Suprapubic skin (tissue), 4 donors: ENCODE measurements around the gene GBP1. TPM values are rescaled to one million over a fixed set of nuclear protein-coding genes. Genes with fewer than 3 reads are reported as not detected.
"Not testable (repeated sequence)": the region's sequence is repeated elsewhere in the genome, so short reads cannot be mapped to it uniquely, and the experiment has no call there.

ENCODE experiments used
- DNase-seq, 2 donors: peaks; one replicate each; pipeline ENCODE4 v3.0.0-alpha.2; 2019; ENCODE audit warnings: low spot score in 2 of 2
- H3K27ac ChIP-seq: fragments of 200-600 bp; sonication (generic); one replicate; pipeline ENCODE4 v1.5.1; 2019
- H3K27me3 ChIP-seq: fragments of 200-600 bp; sonication (generic); one replicate; pipeline ENCODE4 v1.5.1; 2019
- H3K36me3 ChIP-seq: fragments of 200-600 bp; sonication (generic); one replicate; pipeline ENCODE4 v1.5.1; 2019
- H3K4me1 ChIP-seq: fragments of 200-600 bp; sonication (generic); one replicate; pipeline ENCODE4 v1.5.1; 2019
- H3K4me3 ChIP-seq: fragments of 200-600 bp; sonication (generic); one replicate; pipeline ENCODE4 v1.5.1; 2019; ENCODE audit warnings: mild to moderate bottlenecking
- H3K9me3 ChIP-seq: fragments of 200-600 bp; sonication (generic); one replicate; pipeline ENCODE4 v1.5.1; 2019
- EP300 ChIP-seq: sonication (generic); formaldehyde crosslinking; IDR thresholded peaks from one replicate; pipeline ENCODE4 v1.6.1; 2017; ENCODE audit warnings: antibody characterized with exemption
- POLR2A ChIP-seq, 2 donors: fragments of 450-650 bp; IDR thresholded peaks; one replicate each; pipeline ENCODE4 v1.6.1; 2017; ENCODE audit warnings: antibody characterized with exemption in 2 of 2, mild to moderate bottlenecking in 2 of 2, moderate library complexity in 2 of 2
- POLR2AphosphoS5 ChIP-seq, 3 donors: sonication (generic); formaldehyde crosslinking; IDR thresholded peaks; one replicate each; pipeline ENCODE4 v1.6.1; 2017; ENCODE audit warnings: antibody characterized with exemption in 3 of 3
- WGBS: methylation state at CpG from one replicate; pipeline ENCODE4 v1.1.5; 2018; 5-methylcytosine and 5-hydroxymethylcytosine counted together
- total RNA-seq, 4 donors: library from RNA; depleted of rRNA; stranded (reverse); fragments of >200 nt; gene quantifications; one replicate each; pipeline ENCODE4 v1.1.0, GENCODE V29; 2016
- TF ChIP-seq, protein P1 (sequence below), 2 donors: fragments of 200-600 bp in 1 of 2; fragments of 450-650 bp in 1 of 2; sonication (generic) in 1 of 2; IDR thresholded peaks; one replicate each; pipeline ENCODE4 v1.5.1; 2016 to 2019; ENCODE audit warnings: antibody characterized with exemption in 2 of 2, mild to moderate bottlenecking in 1 of 2, moderate library complexity in 1 of 2

GBP1 gene
- total RNA-seq, 4 donors from 2014 or later, result 8.9 to 14.3 (median 11.5) TPM

GRCh38 chr1:89051955-89052312, 13.1 kb downstream of the GBP1 start:
- Histone ChIP-seq H3K4me1 (peaks cover 13% of the 10 kb centered on the region), H3K36me3 (peaks cover 41% of the 10 kb centered on the region), H3K27me3 (no peaks in the 10 kb centered on the region), H3K27ac (no peak overlapping the region), H3K4me3 (no peak overlapping the region), H3K9me3 (no peaks in the 10 kb centered on the region)
- WGBS, result 85% methylated on average over 1 of the region's 1 CpG
- TF ChIP-seq, protein P1, sequence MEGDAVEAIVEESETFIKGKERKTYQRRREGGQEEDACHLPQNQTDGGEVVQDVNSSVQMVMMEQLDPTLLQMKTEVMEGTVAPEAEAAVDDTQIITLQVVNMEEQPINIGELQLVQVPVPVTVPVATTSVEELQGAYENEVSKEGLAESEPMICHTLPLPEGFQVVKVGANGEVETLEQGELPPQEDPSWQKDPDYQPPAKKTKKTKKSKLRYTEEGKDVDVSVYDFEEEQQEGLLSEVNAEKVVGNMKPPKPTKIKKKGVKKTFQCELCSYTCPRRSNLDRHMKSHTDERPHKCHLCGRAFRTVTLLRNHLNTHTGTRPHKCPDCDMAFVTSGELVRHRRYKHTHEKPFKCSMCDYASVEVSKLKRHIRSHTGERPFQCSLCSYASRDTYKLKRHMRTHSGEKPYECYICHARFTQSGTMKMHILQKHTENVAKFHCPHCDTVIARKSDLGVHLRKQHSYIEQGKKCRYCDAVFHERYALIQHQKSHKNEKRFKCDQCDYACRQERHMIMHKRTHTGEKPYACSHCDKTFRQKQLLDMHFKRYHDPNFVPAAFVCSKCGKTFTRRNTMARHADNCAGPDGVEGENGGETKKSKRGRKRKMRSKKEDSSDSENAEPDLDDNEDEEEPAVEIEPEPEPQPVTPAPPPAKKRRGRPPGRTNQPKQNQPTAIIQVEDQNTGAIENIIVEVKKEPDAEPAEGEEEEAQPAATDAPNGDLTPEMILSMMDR (IDR thresholded peaks at IDR 0.05), result no peak
- TF ChIP-seq POLR2A (IDR thresholded peaks at IDR 0.05) (no peak), EP300 (no peak), POLR2AphosphoS5 (IDR thresholded peaks at IDR 0.05) (no peak)
- no peak for DNase-seq

GRCh38 chr1:89051300-89051954, 13.6 kb downstream of the GBP1 start:
- DNase-seq, result no peak
- no peaks in the 10 kb centered on the region for H3K27me3 ChIP-seq
- 94% methylated on average over 9 of the region's 9 CpGs for WGBS
- H3K9me3 ChIP-seq, result no peaks in the 10 kb centered on the region
- TF ChIP-seq, protein P1 (IDR thresholded peaks at IDR 0.05), result no peak
- TF ChIP-seq POLR2A (IDR thresholded peaks at IDR 0.05), result no peak
- no peak overlapping the region for H3K4me3 ChIP-seq
- no peak overlapping the region for H3K27ac ChIP-seq
- peaks cover 36% of the 10 kb centered on the region for H3K36me3 ChIP-seq
- peaks cover 13% of the 10 kb centered on the region for H3K4me1 ChIP-seq

DNA sequence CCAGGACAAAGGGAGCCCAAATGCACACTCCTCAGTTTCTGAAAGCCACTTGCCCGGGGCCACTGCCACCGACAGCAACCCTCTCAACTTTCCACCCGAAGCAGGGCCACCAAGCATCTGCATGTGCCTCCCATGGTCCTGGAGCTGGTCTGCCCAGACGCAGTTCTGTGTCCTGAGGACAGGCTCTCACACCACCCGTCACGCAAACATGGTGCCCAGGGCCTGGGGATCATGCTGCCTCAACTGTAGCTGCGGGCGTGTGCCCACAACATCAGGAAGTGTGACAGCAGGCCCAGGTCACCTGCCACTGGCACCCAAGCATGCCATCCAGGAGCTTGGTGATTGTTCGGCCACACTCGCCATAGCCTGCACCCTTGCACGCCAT, 14.4 kb downstream of the GBP1 start:
- no peak for DNase-seq
- H3K9me3 ChIP-seq, result no peaks in the 10 kb centered on the region
- H3K4me3 ChIP-seq, result no peak overlapping the region
- 87% methylated on average over 9 of the region's 11 CpGs for WGBS
- H3K36me3 ChIP-seq, result peaks cover 28% of the 10 kb centered on the region
- no peaks in the 10 kb centered on the region for H3K27me3 ChIP-seq
- peak overlapping the region; percentile 59 for H3K27ac ChIP-seq
- TF ChIP-seq POLR2AphosphoS5 (IDR thresholded peaks at IDR 0.05) (no peak), POLR2A (IDR thresholded peaks at IDR 0.05) (no peak), EP300 (no peak)
- TF ChIP-seq, protein P1 (IDR thresholded peaks at IDR 0.05), result no peak
- H3K4me1 ChIP-seq, result peaks cover 13% of the 10 kb centered on the region

DNA sequence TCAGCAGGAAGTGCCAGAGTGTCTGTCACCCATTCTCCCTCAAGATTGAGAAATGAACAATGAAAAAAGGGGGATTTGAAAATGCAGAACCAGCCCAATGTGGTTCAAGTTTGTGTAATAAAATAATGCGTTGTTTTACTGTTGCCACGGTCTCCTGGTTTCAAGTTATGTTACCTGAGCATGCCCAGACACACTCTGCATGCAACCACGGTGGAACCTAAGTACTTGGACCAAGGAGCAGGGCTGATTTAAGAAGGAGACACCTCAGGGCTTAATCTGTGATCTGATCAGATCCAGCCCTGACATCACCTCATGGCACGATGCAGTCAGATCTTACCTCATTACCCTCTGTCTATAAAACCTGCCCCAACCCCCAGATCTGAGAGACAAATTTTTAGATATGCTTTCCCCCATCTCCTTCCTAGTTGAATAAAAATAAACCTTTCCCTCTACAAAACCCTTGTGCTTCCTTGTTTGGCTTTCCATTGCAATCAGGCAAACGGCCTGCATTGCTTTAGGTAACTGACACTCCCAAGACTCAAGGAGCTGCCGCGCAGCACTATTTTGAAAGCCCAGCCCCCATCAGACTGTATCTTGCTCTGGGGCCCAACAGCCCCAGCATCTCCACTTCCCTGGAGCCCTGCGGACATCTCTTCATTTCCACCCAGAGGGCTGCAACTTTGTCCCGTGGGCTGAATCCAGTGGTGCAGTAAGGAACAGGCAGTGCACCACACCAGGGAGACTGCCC, 14.9 kb downstream of the GBP1 start:
- H3K4me1 ChIP-seq, result peaks cover 13% of the 10 kb centered on the region
- peak overlapping the region; percentile 67 for H3K27ac ChIP-seq
- not testable (repeated sequence) for DNase-seq, H3K9me3 ChIP-seq, H3K4me3 ChIP-seq, H3K27me3 ChIP-seq
- 58% methylated on average over 8 of the region's 9 CpGs for WGBS
- H3K36me3 ChIP-seq, result peaks cover 23% of the 10 kb centered on the region

GRCh38 chr1:89049187-89049586, 15.8 kb downstream of the GBP1 start:
- H3K4me3 ChIP-seq, DNase-seq, H3K9me3 ChIP-seq, H3K27me3 ChIP-seq: not testable (repeated sequence)
- WGBS, result 56% methylated on average over 2 of the region's 4 CpGs
- Histone ChIP-seq H3K36me3 (peaks cover 18% of the 10 kb centered on the region), H3K4me1 (peaks cover 13% of the 10 kb centered on the region), H3K27ac (peak overlapping the region; percentile 67)

DNA sequence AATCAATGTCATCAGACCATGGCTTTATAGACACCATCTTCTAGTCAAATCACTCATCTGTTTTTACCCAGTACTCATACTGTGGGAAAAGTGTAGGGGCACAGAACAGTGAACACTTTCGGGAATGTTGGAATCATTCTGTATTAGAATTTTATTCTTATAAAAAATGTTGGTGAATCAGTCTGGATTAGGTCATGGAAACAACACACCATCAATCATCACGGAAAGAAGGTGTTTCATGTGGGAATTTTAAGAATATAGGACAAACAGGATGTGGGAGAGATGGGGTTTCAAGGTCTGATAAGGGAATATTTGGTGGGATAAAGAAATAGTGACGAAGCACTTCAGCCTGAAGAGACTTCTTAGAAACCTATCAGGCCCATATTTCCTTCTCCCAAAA, 17.3 kb downstream of the GBP1 start:
- peaks cover 4% of the 10 kb centered on the region for H3K9me3 ChIP-seq
- 85% methylated on average over 3 of the region's 3 CpGs for WGBS
- H3K4me1 ChIP-seq, result peaks cover 13% of the 10 kb centered on the region
- TF ChIP-seq, protein P1 (IDR thresholded peaks at IDR 0.05), result no peak
- TF ChIP-seq EP300 (no peak), POLR2AphosphoS5 (IDR thresholded peaks at IDR 0.05) (no peak), POLR2A (IDR thresholded peaks at IDR 0.05) (no peak)
- H3K36me3 ChIP-seq, result peaks cover 7% of the 10 kb centered on the region
- H3K4me3 ChIP-seq, result no peak overlapping the region
- H3K27ac ChIP-seq, result no peak overlapping the region
- H3K27me3 ChIP-seq, result no peaks in the 10 kb centered on the region
- DNase-seq, result no peak

- not testable (repeated sequence) for DNase-seq, H3K4me3 ChIP-seq, H3K9me3 ChIP-seq, H3K36me3 ChIP-seq, H3K27ac ChIP-seq, H3K27me3 ChIP-seq
- peaks cover 13% of the 10 kb centered on the region for H3K4me1 ChIP-seq
- WGBS, result 80% methylated on average over 6 of the region's 6 CpGs
These were observed 18.5 kb downstream of the GBP1 start for GRCh38 chr1:89046318-89047183.
